T-helper 2 cell treated with Interferon-gamma antibody and Interleukin-4, amounts not matched to agents 100 ng/mL and 5 ng/mL, for 36 hours (primary cell): ENCODE data around the gene SYNGR3. TPM values are rescaled to one million over a fixed set of nuclear protein-coding genes. Genes with fewer than 3 reads are reported as not detected.
"Not testable (repeated sequence)": the region's sequence is repeated elsewhere in the genome, so short reads cannot be mapped to it uniquely, and the experiment has no call there.

Experiments used
- intact Hi-C: fragments of 100-400 bp; cut with micrococcal nuclease; formaldehyde crosslinking; loops from one replicate; pipeline ENCODE4 v1.15.1; 2023
- total RNA-seq: library from RNA; stranded (reverse); gene quantifications from 2 replicates; pipeline ENCODE4 v1.2.3, GENCODE V29; 2022

SYNGR3 gene
- total RNA-seq, 1 donor from 2014 or later: 4.9 TPM

GRCh38 chr16:2026461-2027023, 36.8 kb downstream of the SYNGR3 start, which contains the start of gene NHERF2:
TSS of gene NHERF2 (plus strand) at chr16:2026902. CDS start at chr16:2027006, 104 bp downstream.
- intact Hi-C loops: no loop called here

DNA sequence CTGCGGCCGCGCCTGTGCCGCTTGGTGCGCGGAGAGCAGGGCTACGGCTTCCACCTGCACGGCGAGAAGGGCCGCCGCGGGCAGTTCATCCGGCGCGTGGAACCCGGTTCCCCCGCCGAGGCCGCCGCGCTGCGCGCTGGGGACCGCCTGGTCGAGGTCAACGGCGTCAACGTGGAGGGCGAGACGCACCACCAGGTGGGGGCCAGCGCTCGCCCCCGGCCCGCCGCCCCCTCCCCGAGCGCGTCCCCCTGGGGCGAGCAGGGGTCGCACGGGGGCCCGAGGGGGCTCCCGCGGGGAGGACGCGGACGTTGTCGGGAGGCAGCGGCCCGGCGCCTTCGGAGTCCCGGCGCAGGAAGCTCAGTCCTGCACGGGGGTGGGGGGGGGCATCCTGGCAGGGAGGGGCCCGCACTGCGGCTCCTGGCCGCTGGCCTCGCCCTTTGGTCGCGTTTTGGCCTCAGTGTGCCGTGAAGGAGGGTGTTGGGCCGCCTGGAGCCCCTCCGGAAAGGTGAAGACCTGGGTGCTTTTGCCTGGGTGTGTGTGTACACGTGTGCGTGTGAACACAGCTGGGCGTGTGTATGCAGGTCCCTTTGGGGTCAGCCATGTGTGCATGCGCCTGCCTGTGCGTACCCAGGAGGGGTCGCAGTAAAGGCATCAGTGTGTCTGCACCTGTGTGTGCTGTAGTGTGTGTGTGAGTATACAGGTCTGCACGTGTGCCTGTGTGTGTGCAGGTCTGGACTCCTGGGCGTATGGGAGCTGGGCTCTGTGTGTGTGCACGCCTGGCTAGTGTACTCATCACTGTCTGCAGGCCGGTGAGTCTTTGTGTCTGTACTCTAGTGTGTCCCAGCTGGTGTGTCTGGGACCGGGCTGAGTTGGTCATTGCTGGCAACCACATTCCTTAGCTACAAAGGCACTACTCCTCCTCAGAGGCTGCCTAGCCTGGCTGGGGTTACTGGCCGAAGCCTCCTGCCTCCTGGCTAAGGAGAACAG, 37.5 kb downstream of the SYNGR3 start:
- intact Hi-C loops: no loop called here

- intact Hi-C loops: no loop called here
Measured at GRCh38 chr16:2028146-2028545, 38.4 kb downstream of the SYNGR3 start.

DNA sequence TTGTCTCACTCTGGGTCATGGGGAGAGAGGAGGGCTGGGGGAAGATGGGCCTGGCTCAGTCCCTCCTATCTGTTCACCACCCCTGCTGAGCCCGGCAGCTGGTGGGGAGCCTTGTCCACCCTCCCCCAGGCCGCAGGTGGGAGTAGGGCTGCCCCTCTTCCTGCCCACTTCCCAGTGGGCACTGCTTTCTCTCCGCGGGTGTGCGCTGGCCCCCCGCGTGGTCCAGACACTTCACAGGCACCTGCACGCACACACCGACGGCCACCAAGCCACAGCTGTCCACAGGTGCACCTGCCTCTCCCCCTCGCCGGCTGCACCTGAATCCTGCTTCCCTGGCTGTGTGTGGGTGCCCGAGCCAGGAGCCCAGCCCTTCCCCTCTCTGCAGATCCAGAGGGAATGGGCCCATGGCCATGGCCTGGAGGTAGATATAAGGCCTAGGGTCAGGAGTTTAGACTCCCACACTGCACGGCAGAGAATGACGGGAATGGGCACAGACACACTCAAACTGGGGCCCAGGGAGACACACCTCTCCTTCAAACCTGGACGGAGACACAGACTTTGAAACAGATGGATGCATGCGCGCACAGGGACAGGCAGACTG, 39.0 kb downstream of the SYNGR3 start:
- intact Hi-C loops: no loop called here

- intact Hi-C loops: no loop called here
Measured at GRCh38 chr16:2029350-2029749, 39.6 kb downstream of the SYNGR3 start.

- intact Hi-C loops: no loop called here
Measured at GRCh38 chr16:2030036-2030435, 40.3 kb downstream of the SYNGR3 start.

DNA sequence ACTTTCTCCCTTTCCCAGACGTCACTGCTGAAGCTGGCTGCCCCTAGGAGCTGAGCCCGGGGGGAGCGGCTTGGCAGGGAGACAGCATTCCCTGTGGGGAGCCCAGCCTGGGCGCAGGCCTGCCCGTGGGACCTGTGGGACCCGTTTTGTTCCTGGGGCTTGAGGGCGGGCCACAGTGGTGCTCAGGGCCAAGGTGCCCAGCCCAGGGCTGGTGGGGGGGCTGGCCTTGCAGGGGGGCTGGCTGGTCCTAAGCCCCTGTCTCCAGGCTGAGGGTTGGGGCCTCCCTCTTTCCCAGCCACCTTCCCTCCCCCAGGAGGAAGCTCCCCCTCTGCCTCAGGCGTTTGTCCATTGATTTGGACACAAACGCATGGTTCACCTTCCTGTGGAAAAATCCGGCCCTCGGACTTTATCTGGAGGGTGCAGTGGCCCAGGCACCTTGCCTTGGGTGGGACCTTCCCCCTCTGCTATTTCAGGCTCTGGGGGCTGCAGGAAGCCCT, 41.4 kb downstream of the SYNGR3 start:
- intact Hi-C loops: no loop called here

DNA sequence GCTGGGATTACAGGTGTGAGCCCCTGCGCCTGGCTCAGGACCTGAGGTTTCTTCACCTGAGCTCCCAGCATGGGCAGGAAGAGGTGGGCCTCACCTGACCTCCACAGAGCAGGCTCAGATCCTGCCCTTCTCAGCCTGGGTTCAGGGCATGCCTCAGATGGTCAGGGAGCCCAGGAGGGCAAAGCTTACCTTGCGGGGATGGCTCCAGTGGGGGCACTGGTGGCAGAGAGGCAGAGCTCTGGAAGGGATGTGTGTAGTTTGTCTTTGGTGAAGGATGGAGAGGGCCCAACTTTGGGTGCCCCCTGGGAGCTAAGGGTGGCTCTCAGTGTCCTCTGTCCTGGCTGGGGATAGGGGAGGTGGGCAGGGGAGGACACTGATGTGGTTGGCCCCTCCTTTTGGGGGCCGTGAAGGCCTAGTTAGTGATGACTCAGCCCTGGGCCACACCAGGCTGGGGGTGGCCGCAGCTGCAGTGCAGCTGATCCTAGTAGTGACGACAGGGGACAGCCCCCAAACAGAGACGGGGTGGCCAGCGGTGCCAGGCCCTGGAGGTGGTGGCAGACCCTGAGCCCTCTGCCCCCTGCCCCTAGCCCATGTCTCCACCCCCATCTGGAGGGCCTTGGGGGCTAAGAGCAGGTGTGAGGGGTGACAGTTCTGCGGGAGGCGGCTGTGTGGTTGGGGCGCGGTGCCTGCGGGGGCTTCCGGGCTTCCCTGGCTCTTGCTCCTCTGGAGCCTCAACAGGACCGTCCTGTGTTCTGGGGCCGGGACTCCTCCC, 42.7 kb downstream of the SYNGR3 start:
- intact Hi-C loops: no loop called here

GRCh38 chr16:2033057-2033908, 43.5 kb downstream of the SYNGR3 start:
- intact Hi-C loops: no loop called here

GRCh38 chr16:2033909-2034695, 44.3 kb downstream of the SYNGR3 start:
- intact Hi-C loops: not testable (repeated sequence)

DNA sequence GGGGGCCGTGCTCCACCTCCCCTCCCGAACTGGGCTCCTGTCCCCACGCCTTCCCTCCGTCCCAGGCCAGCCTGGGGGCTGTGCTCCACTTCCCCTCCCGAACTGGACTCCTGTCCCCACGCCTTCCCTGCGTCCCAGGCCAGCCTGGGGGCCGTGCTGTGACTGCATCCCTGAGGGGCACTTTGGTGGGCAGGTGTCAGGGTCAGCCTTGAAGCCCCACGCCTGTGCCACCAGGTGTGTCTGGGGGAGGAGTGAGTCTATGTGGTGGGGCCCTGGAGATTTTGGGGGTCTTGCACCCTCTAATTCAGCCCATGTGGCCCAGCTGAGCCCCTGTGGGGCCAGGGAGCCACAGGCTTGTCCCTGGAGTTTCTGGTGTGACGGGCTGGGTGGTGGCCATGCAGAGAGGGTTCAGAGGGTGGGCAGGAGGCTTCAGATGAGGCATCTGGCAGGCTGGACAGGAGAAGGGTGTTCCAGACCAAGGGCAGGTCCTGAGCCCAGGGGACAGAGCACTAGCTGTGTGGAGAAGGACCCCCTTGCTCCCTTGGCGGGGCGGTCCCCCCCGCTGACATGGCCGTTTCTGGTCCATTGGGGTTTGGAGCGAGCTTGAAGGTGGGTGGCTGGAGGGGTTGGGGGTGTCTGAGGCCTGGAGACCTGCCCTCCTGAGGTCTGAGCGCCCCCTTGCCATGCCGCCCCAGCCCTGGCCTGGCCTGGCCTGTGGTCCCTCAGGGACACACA, 45.1 kb downstream of the SYNGR3 start:
- intact Hi-C loops: no loop called here

DNA sequence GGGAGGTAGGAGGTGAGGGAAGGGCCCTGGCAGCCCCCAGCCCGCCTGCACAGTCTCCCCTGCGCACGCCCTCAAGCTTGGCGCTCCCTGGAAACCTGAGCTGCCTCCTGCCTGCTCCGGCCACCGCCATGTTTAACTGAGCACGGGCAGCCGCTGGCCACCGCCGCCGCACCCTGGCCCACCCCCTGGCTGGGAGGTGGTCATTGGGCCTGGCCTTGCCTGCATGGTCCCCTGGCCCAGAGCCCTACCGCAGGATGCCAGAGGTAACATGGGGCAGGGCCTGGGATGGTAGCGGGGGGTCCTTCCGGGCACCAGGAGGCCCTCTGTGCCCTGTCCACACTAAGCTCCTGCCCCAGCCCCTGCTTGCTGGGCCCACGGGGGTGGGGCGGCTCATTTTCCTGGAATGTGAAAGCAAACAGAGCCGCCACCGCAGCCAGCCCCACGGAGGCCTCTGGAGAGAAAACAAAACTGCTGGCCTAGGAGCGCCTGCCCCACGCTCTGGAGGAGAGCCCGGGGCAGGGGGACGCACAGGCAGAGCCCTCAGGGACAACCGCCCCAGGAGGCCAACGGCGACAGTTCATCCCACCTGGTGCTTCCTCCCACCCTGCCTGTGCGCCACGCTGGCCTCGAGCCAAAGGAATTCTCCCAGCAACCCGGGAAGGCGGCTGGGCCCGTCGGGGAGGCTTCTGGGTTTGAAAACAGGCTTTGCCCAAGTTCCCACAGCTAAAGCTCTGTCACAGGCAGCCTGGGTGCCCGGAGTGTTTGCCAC, 45.8 kb downstream of the SYNGR3 start:
- intact Hi-C loops: no loop called here

- intact Hi-C loops: no loop called here
Measured at GRCh38 chr16:2036200-2036966, 46.6 kb downstream of the SYNGR3 start.

GRCh38 chr16:2037115-2037514, 47.3 kb downstream of the SYNGR3 start:
- intact Hi-C loops: no loop called here

GRCh38 chr16:2037647-2038381, 48.0 kb downstream of the SYNGR3 start:
- intact Hi-C loops: no loop called here

- intact Hi-C loops: no loop called here
Measured at GRCh38 chr16:2038382-2039231, 48.8 kb downstream of the SYNGR3 start.
